ENCODE data around the gene PRKCZ. TPM values are rescaled to one million over a fixed set of nuclear protein-coding genes. Genes with fewer than 3 reads are reported as not detected.

PRKCZ gene
- polyA plus RNA-seq, 3 donors, result 0.74 to 1.9 (median 1.4) TPM

DNA sequence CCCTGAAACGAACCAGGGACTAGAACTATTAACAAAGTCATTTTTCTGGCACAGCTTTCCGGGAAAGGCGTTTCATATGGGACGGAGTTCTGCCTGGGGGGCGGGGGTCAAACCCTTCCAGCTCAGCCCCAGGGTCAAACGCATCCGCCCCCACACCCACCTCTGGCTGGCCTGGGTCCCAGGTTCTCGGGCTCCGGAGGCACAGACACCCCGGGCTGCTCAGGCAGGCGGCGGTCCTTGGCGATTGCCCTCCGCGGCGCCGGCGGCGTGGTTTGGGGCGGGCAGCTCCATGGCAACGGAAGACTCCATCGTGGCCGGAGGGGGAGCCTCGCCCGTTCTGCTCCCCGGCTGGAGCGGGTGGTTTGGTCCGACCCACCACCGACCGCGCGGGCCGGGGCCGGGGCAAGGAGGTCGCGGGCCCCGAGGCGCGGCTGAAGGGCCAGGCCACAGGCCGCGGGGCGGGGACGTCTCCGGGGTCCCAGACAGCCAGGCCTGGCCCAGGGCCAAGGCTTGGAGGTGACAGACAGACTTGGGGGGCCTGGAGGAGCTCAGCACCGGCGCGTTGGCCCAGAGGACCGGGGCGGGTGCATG is 46.6 kb upstream of the PRKCZ start, which contains the start of gene CFAP74:
TSS of gene CFAP74 (minus strand) at position 246 of the 591 bp plus-strand sequence. CDS start 12,830 bp downstream, outside the sequence.
- peak in 2 of 3 donors; percentile 1 to 12 for DNase-seq
- Mint-ChIP-seq H3K4me1 (peaks cover 4% of the 10 kb centered on the region), H3K36me3 (no peaks in the 10 kb centered on the region), H3K9me3 (peaks cover 0 to 11% (median 2%) of the 10 kb centered on the region in 7 donors), H3K27me3 (ENCODE audit: low read depth in 3 of 3) (peaks cover 42 to 65% (median 57%) of the 10 kb centered on the region in 3 donors), H3K4me3 (peak within 1 kb of the TSS in 1 of 2 donors; percentile 85), H3K27ac (peak within 1 kb of the TSS in 1 of 7 donors; percentile 8)
- WGBS (ENCODE audit: insufficient coverage), result 3% methylated on average over 47 of the region's 49 CpGs
- H3K9ac ChIP-seq (ENCODE audit: insufficient read depth, low read length, poor library complexity, severe bottlenecking), result no peak within 1 kb of the TSS
- H3K4me3 ChIP-seq (replicated peaks in 1 of 3; ENCODE audit: low read depth in 2 of 3, low read length in 3 of 3), result no peak within 1 kb of the TSS
- peak within 1 kb of the TSS; percentile 63 for H2AFZ ChIP-seq (ENCODE audit: insufficient read depth, low read depth, low read length, poor library complexity, severe bottlenecking)
- intact Hi-C loops (cut with micrococcal nuclease), result no loop called here
- H3K4me2 ChIP-seq (replicated peaks; ENCODE audit: extremely low read depth, low read length, poor library complexity, severe bottlenecking), result no peak within 1 kb of the TSS
- no peaks in the 10 kb centered on the region for H4K20me1 ChIP-seq (ENCODE audit: insufficient read depth, low read length)
- TF ChIP-seq, protein P1, sequence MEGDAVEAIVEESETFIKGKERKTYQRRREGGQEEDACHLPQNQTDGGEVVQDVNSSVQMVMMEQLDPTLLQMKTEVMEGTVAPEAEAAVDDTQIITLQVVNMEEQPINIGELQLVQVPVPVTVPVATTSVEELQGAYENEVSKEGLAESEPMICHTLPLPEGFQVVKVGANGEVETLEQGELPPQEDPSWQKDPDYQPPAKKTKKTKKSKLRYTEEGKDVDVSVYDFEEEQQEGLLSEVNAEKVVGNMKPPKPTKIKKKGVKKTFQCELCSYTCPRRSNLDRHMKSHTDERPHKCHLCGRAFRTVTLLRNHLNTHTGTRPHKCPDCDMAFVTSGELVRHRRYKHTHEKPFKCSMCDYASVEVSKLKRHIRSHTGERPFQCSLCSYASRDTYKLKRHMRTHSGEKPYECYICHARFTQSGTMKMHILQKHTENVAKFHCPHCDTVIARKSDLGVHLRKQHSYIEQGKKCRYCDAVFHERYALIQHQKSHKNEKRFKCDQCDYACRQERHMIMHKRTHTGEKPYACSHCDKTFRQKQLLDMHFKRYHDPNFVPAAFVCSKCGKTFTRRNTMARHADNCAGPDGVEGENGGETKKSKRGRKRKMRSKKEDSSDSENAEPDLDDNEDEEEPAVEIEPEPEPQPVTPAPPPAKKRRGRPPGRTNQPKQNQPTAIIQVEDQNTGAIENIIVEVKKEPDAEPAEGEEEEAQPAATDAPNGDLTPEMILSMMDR (IDR thresholded peaks at IDR 0.05), result no peak
- no peaks in the 10 kb centered on the region for H3K36me3 ChIP-seq (replicated peaks in 1 of 2; ENCODE audit: control insufficient read depth in 1 of 2, insufficient read depth in 2 of 2, low read length in 2 of 2)
- H3K27ac ChIP-seq (ENCODE audit: low read depth in 1 of 2, low read length in 2 of 2), result no peak within 1 kb of the TSS
- no peaks in the 10 kb centered on the region for H3K79me2 ChIP-seq (ENCODE audit: insufficient read depth, low read length)
- H3K4me1 ChIP-seq (ENCODE audit: control insufficient read depth in 1 of 2, insufficient read depth in 2 of 2, low read length in 2 of 2), result no peaks in the 10 kb centered on the region
- H3K27me3 ChIP-seq (ENCODE audit: control insufficient read depth in 2 of 2, insufficient read depth in 2 of 2, low read length in 2 of 2), result peaks cover 11 to 34% of the 10 kb centered on the region in 2 donors
- no peaks in the 10 kb centered on the region for H3K9me3 ChIP-seq (replicated peaks in 1 of 2; ENCODE audit: control insufficient read depth in 1 of 2, insufficient read depth in 1 of 2, low read length in 2 of 2)

DNA sequence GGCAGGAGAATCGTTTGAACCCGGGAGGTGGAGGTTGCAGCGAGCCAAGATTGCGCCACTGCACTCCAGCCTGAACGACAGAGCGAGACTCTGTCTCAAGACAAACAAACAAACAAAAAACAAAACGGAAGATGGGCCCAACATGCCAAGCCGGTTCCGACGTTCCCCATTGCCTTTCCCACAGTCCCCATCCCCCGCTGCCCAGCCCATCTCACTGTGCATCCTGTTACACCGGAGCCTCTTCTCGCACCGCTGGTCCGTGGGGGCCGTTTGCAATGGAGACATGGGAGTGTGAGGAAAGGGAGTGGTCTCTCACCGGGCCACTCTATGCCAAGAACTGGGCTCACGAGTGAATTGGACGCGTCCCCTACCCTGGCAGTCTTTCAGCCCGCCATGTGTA is 45.4 kb upstream of the PRKCZ start:
- Mint-ChIP-seq H3K4me3 (peak overlapping the region in 1 of 2 donors; percentile 73), H3K9me3 (peaks cover 0 to 11% (median 2%) of the 10 kb centered on the region in 7 donors), H3K4me1 (peaks cover 4% of the 10 kb centered on the region), H3K27me3 (ENCODE audit: low read depth in 3 of 3) (peaks cover 47 to 66% (median 66%) of the 10 kb centered on the region in 3 donors), H3K27ac (no peak overlapping the region), H3K36me3 (no peaks in the 10 kb centered on the region)
- Histone ChIP-seq H4K20me1 (ENCODE audit: insufficient read depth, low read length) (no peaks in the 10 kb centered on the region), H3K36me3 (replicated peaks in 1 of 2; ENCODE audit: control insufficient read depth in 1 of 2, insufficient read depth in 2 of 2, low read length in 2 of 2) (no peaks in the 10 kb centered on the region), H3K4me3 (replicated peaks in 1 of 3; ENCODE audit: low read depth in 2 of 3, low read length in 3 of 3) (no peak overlapping the region), H3K4me1 (ENCODE audit: control insufficient read depth in 1 of 2, insufficient read depth in 2 of 2, low read length in 2 of 2) (no peaks in the 10 kb centered on the region), H2AFZ (ENCODE audit: insufficient read depth, low read depth, low read length, poor library complexity, severe bottlenecking) (no peak overlapping the region), H3K79me2 (ENCODE audit: insufficient read depth, low read length) (no peaks in the 10 kb centered on the region), H3K9ac (ENCODE audit: insufficient read depth, low read length, poor library complexity, severe bottlenecking) (no peak overlapping the region), H3K9me3 (replicated peaks in 1 of 2; ENCODE audit: control insufficient read depth in 1 of 2, insufficient read depth in 1 of 2, low read length in 2 of 2) (no peaks in the 10 kb centered on the region), H3K4me2 (replicated peaks; ENCODE audit: extremely low read depth, low read length, poor library complexity, severe bottlenecking) (no peak overlapping the region), H3K27ac (ENCODE audit: low read depth in 1 of 2, low read length in 2 of 2) (no peak overlapping the region), H3K27me3 (ENCODE audit: control insufficient read depth in 2 of 2, insufficient read depth in 2 of 2, low read length in 2 of 2) (peaks cover 11 to 38% of the 10 kb centered on the region in 2 donors)
- WGBS (ENCODE audit: insufficient coverage), result 88% methylated on average over 19 of the region's 21 CpGs
- DNase-seq, result no peak
- intact Hi-C loops (cut with micrococcal nuclease), result no loop called here
- TF ChIP-seq, protein P1 (IDR thresholded peaks at IDR 0.05), result no peak
